Measurements from ENCODE around the gene ZBTB7C.

Gene ZBTB7C

GRCh38 chr18:48351216-48352050 is 57.8 kb downstream of the ZBTB7C start:
- no peak for DNase-seq

DNA sequence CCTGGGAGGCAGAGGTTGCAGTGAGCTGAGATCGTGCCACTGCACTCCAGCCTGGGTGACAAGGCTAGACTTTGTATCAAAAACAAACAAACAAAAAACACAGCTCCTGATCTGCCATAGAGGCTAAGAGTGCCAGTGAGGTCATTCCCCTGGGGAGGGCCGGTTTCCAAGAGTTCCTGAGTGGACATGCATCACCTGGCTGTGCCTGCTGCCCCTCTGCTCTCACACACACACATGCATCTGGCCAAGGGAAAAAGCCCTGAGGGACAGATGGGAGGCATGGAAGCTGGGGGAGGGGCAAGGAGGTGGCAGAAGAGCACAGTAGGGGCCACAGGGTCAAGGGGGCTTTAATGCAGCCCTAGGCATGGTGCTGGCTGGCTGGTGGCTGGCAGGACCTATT is 60.4 kb downstream of the ZBTB7C start:
- no peak for DNase-seq

DNA sequence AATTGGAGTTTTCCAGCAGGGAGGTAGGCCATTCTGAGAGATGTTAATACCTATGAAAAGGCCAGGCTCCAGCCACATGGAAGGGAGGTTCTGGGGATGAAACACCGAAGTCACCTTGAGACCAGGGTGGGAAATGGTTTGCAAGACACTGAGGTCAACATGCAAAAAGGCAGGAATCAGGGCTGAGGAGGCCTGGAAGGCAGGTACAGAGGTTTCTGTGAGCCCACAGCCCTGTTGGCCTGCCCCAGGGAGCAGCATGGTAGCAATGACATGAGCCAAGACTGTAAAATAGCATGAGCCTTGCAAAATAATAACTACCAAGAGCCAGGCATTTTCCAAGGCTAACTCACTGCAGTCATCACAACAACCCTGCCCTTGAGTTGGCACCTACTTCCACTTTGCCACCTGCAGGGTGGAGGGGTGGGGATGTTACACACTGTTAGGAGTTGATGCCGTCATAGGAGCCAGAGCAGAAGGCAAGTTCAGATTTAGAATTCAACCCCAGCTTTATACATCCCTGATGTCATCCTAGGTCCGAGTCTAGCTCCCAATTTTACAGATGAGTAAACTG is 61.3 kb downstream of the ZBTB7C start:
- DNase-seq, result no peak

- DNase-seq, result no peak
These were observed 63.6 kb downstream of the ZBTB7C start for GRCh38 chr18:48345596-48345995.

GRCh38 chr18:48342581-48342980 is 66.6 kb downstream of the ZBTB7C start:
- DNase-seq, result no peak

GRCh38 chr18:48342125-48342524 is 67.1 kb downstream of the ZBTB7C start:
- no peak for DNase-seq

DNA sequence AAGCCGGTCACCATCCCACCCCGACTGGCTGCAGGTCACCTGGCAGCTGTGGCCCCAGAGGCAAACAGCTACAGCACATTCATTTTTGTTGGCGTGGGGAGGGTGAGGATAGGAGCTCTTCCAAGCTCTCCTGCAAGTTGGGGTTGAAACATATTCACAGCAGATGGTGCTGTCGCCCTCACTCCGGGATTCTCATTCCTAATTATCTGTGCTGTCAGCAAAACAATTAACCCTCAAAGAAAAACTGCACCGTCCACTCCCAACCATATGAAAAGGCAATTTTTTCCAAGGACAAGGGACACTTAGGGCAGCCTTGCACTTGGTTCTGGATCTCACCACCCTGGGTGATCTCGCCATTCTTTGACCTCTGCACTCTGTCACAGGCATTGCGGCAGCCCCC is 68.6 kb downstream of the ZBTB7C start:
- no peak for DNase-seq

GRCh38 chr18:48339692-48340091 is 69.5 kb downstream of the ZBTB7C start:
- no peak for DNase-seq

GRCh38 chr18:48338915-48339314 is 70.3 kb downstream of the ZBTB7C start:
- no peak for DNase-seq

GRCh38 chr18:48337053-48337452 is 72.1 kb downstream of the ZBTB7C start:
- no peak for DNase-seq

DNA sequence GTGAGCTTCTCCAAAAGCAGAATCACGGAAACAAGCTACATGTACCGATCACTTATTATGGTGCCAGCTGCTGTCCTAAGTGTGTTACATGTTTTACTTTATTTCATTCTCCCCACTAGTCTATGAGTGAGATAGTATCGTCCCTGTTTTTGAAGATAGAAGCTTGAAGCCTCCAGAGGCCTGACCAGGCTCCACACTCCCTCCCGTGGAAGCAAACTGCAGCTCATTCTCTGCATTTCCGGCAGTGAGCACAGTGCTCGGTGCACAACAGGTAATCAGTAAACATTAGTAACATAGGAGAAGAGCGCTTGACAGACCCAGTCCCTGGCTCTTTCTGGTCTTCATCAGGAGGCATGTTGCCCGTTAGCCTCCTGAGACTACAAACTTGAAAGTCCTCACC is 72.9 kb downstream of the ZBTB7C start:
- no peak for DNase-seq

- no peak for DNase-seq
These were observed 73.4 kb downstream of the ZBTB7C start for GRCh38 chr18:48335829-48336228.

GRCh38 chr18:48334845-48335244 is 74.3 kb downstream of the ZBTB7C start:
- DNase-seq, result no peak

- no peak for DNase-seq
These were observed 75.6 kb downstream of the ZBTB7C start for GRCh38 chr18:48333563-48333962.

GRCh38 chr18:48330016-48330991 is 78.9 kb downstream of the ZBTB7C start:
- DNase-seq, result no peak

- no peak for DNase-seq
These were observed 80.5 kb downstream of the ZBTB7C start for GRCh38 chr18:48328473-48329210.

GRCh38 chr18:48326901-48327675 is 82.1 kb downstream of the ZBTB7C start:
- DNase-seq, result no peak

DNA sequence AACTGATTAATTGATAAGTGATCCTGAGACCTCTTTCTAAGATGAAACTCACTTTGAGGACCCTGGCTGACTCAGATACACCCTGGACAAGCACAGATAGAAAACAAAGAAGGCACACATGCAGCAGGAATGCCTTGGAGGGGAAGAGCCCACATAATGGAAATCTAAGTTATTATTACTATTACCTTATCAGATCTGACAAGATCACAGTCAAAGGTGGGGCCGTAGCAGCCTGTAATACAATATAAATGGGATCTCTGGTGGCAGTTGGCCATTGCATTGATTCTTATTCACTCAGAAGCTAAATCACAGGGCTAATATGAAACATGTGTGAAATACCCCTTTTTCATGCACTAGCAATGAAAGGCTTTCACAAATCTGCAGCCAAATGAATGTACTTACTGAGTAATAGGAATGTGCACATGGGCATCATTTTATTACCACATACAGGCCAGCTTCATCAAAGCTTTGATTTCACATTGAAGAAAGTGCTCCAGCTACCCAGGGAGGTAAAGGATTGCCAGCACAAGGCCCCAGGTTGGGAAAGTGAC is 84.0 kb downstream of the ZBTB7C start:
- DNase-seq, result no peak

- no peak for DNase-seq
These were observed 84.5 kb downstream of the ZBTB7C start for GRCh38 chr18:48324651-48325050.

GRCh38 chr18:48323151-48323550 is 86.0 kb downstream of the ZBTB7C start:
- no peak for DNase-seq

DNA sequence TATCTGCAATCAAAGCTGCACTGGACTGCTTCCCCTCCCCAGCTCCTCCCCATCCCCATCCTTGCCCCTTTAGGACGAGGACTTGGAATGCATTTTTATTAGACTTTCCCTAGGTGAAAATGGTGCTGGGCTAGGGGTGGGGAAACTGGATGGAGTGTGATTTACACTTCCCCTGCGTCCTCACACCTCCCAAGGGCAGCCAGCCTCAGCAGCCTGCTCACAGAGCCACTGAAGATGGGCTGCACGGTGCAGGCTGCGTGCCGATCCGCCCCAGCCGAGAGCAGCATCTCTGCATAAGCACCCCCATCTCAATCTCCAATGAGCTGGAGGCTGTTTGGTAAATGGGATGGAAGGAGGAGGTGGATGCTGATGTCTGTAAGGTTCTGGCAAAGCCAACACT is 87.6 kb downstream of the ZBTB7C start:
- DNase-seq, result no peak

- no peak for DNase-seq
These were observed 88.1 kb downstream of the ZBTB7C start for GRCh38 chr18:48321121-48321520.

All from stimulated activated CD4-positive, alpha-beta T cell treated with anti-CD3 and anti-CD28 coated beads, Interleukin-4, amount 100 ng/mL, for 24 hours (primary cell).